CD14-positive monocyte (primary cell): ENCODE data around the gene MMP15. TPM values are rescaled to one million over a fixed set of nuclear protein-coding genes. Genes with fewer than 3 reads are reported as not detected.

ENCODE experiments used
- DNase-seq, 3 donors: peaks; one replicate each; pipeline ENCODE4 v3.0.0-alpha.2; 2011 to 2022
- H2AFZ ChIP-seq: 2 replicates; pipeline ENCODE4 v1.6.0; 2012; ENCODE audit warnings: mild to moderate bottlenecking, low read depth, low read length, inconsistent platforms; ENCODE audit not compliant: insufficient read depth, poor library complexity, severe bottlenecking
- H3K27ac ChIP-seq, 2 donors: 1 replicate in 1 of 2; 2 replicates in 1 of 2; pipeline ENCODE4 v1.5.1; 2012 to 2013; ENCODE audit warnings: low read length in 2 of 2, control low read depth in 1 of 2, inconsistent platforms in 1 of 2, low read depth in 1 of 2, mild to moderate bottlenecking in 1 of 2
- H3K27me3 ChIP-seq, 2 donors: one replicate each; pipeline versions ENCODE4 v1.6.0 to v1.6.1; 2011 to 2013; ENCODE audit warnings: low read length in 2 of 2; ENCODE audit not compliant: control insufficient read depth in 2 of 2, insufficient read depth in 2 of 2
- H3K36me3 ChIP-seq, 2 donors: replicated peaks in 1 of 2; 1 replicate in 1 of 2; 2 replicates in 1 of 2; pipeline versions ENCODE4 v1.5.1 to v1.6.1; 2012 to 2013; ENCODE audit warnings: low read length in 2 of 2, control low read depth in 1 of 2, inconsistent platforms in 1 of 2, mild to moderate bottlenecking in 1 of 2; ENCODE audit not compliant: insufficient read depth in 2 of 2, control insufficient read depth in 1 of 2
- H3K4me1 ChIP-seq, 2 donors: 1 replicate in 1 of 2; 2 replicates in 1 of 2; pipeline versions ENCODE4 v1.5.1 to v1.6.1; 2012 to 2013; ENCODE audit warnings: low read length in 2 of 2, control low read depth in 1 of 2, inconsistent platforms in 1 of 2, mild to moderate bottlenecking in 1 of 2, moderate library complexity in 1 of 2; ENCODE audit not compliant: insufficient read depth in 2 of 2, control insufficient read depth in 1 of 2
- H3K4me2 ChIP-seq: replicated peaks from 2 replicates; pipeline ENCODE3; 2012; ENCODE audit warnings: low read length, moderate library complexity, mild to moderate bottlenecking; ENCODE audit not compliant: poor library complexity, severe bottlenecking; ENCODE audit errors: extremely low read depth
- H3K4me3 ChIP-seq, 3 experiments: fragments of 200-600 bp in 1 of 3; sonication (generic) in 1 of 3; replicated peaks in 1 of 3; 1 replicate in 2 of 3; 2 replicates in 1 of 3; pipeline ENCODE4 v1.5.1; 2011 to 2013; ENCODE audit warnings: low read length in 3 of 3, mild to moderate bottlenecking in 3 of 3, control low read depth in 2 of 3, low read depth in 2 of 3, inconsistent platforms in 1 of 3, moderate library complexity in 1 of 3
- H3K79me2 ChIP-seq: 2 replicates; pipeline ENCODE4 v1.6.0; 2012; ENCODE audit warnings: mild to moderate bottlenecking, control low read depth, inconsistent platforms, low read length, moderate library complexity; ENCODE audit not compliant: insufficient read depth
- H3K9ac ChIP-seq: 2 replicates; pipeline ENCODE4 v1.6.0; 2017; ENCODE audit warnings: low read length, mild to moderate bottlenecking; ENCODE audit not compliant: insufficient read depth, poor library complexity, severe bottlenecking
- H3K9me3 ChIP-seq, 2 donors: replicated peaks in 1 of 2; 1 replicate in 1 of 2; 2 replicates in 1 of 2; pipeline versions ENCODE4 v1.5.1 to v1.6.1; 2012 to 2013; ENCODE audit warnings: low read length in 2 of 2, control low read depth in 1 of 2; ENCODE audit not compliant: control insufficient read depth in 1 of 2, insufficient read depth in 1 of 2
- H4K20me1 ChIP-seq: 2 replicates; pipeline ENCODE4 v1.6.0; 2012; ENCODE audit warnings: mild to moderate bottlenecking, low read length, control low read depth, moderate library complexity; ENCODE audit not compliant: insufficient read depth
- H3K27ac Mint-ChIP-seq, 7 donors: one replicate each; pipeline ENCODE4 v1.8.0; 2020; ENCODE audit warnings: mild to moderate bottlenecking in 7 of 7, mixed read lengths in 7 of 7, moderate library complexity in 6 of 7, inconsistent platforms in 2 of 7
- H3K27me3 Mint-ChIP-seq, 3 donors: one replicate each; pipeline ENCODE4 v1.8.0; 2021 to 2022; ENCODE audit warnings: low read depth in 3 of 3, mild to moderate bottlenecking in 3 of 3, mixed read lengths in 3 of 3, moderate library complexity in 3 of 3, inconsistent platforms in 1 of 3
- H3K36me3 Mint-ChIP-seq, 2 donors: one replicate each; pipeline ENCODE4 v1.8.0; 2020; ENCODE audit warnings: mixed read lengths in 2 of 2, inconsistent platforms in 1 of 2, mild to moderate bottlenecking in 1 of 2
- H3K4me1 Mint-ChIP-seq: one replicate; pipeline ENCODE4 v1.8.0; 2020; ENCODE audit warnings: mild to moderate bottlenecking, mixed read lengths
- H3K4me3 Mint-ChIP-seq, 2 donors: one replicate each; pipeline ENCODE4 v1.8.0; 2020; ENCODE audit warnings: mild to moderate bottlenecking in 2 of 2, mixed read lengths in 2 of 2, moderate library complexity in 1 of 2
- H3K9me3 Mint-ChIP-seq, 7 donors: one replicate each; pipeline ENCODE4 v1.8.0; 2020 to 2022; ENCODE audit warnings: mixed read lengths in 7 of 7, mild to moderate bottlenecking in 6 of 7, moderate library complexity in 6 of 7, inconsistent platforms in 2 of 7
- CTCF ChIP-seq: fragments of 200-600 bp; IDR thresholded peaks from one replicate; pipeline ENCODE4 v1.8.0; 2022; ENCODE audit warnings: antibody characterized with exemption, mild to moderate bottlenecking
- WGBS: methylation state at CpG from one replicate; pipeline ENCODE4 v1.1.5; 2013; ENCODE audit warnings: missing lambda C conversion rate; ENCODE audit not compliant: insufficient coverage; 5-methylcytosine and 5-hydroxymethylcytosine counted together
- intact Hi-C, 2 donors: fragments of 100-400 bp; cut with micrococcal nuclease; formaldehyde crosslinking; loops; one replicate each; pipeline versions ENCODE4 v1.15.0 to v1.15.1; 2023
- polyA plus RNA-seq, 3 donors: library from polyadenylated mRNA; depleted of rRNA in 1 of 3; unstranded in 2 of 3; stranded (reverse) in 1 of 3; fragments of 300-500 nt in 2 of 3; fragments of >200 nt in 1 of 3; fragmentation: Illumina TruSeq in 2 of 3; gene quantifications; 1 replicate in 2 of 3; 2 replicates in 1 of 3; pipeline ENCODE4 v1.2.3, GENCODE V29; 2012 to 2021

The MMP15 gene
- polyA plus RNA-seq, 3 donors: not detected

- intact Hi-C loops: no loop called here
- WGBS: 96% methylated on average over 20 of the region's 22 CpGs
- DNase-seq: no peak
- H3K4me1 Mint-ChIP-seq: no peaks in the 10 kb centered on the region
- H3K4me2 ChIP-seq: no peak overlapping the region
- H3K9me3 ChIP-seq: no peaks in the 10 kb centered on the region
- no peak overlapping the region for H3K4me3 ChIP-seq
- H3K36me3 ChIP-seq: no peaks in the 10 kb centered on the region
- H4K20me1 ChIP-seq: no peaks in the 10 kb centered on the region
- H3K36me3 Mint-ChIP-seq: no peaks in the 10 kb centered on the region
- no peak overlapping the region for H2AFZ ChIP-seq
- no peak for TF ChIP-seq CTCF
- H3K4me1 ChIP-seq: no peaks in the 10 kb centered on the region
- H3K4me3 Mint-ChIP-seq: no peak overlapping the region
- H3K27ac Mint-ChIP-seq: no peak overlapping the region
- no peaks in the 10 kb centered on the region for H3K27me3 Mint-ChIP-seq
- no peaks in the 10 kb centered on the region for H3K79me2 ChIP-seq
- H3K9ac ChIP-seq: no peak overlapping the region
- H3K9me3 Mint-ChIP-seq: peaks cover 0 to under 1% (median 0%) of the 10 kb centered on the region in 7 donors
- H3K27me3 ChIP-seq: no peaks in the 10 kb centered on the region
- no peak overlapping the region for H3K27ac ChIP-seq
Measured at GRCh38 chr16:58042001-58042885, 16.7 kb downstream of the MMP15 start.

- Histone ChIP-seq H3K4me1 (no peaks in the 10 kb centered on the region), H3K4me2 (no peak overlapping the region), H2AFZ (no peak overlapping the region), H3K79me2 (no peaks in the 10 kb centered on the region), H3K36me3 (no peaks in the 10 kb centered on the region), H3K9ac (no peak overlapping the region), H3K27me3 (no peaks in the 10 kb centered on the region), H3K4me3 (no peak overlapping the region), H4K20me1 (no peaks in the 10 kb centered on the region), H3K27ac (no peak overlapping the region), H3K9me3 (no peaks in the 10 kb centered on the region)
- intact Hi-C loops: no loop called here
- Mint-ChIP-seq H3K4me3 (no peak overlapping the region), H3K36me3 (no peaks in the 10 kb centered on the region), H3K9me3 (no peaks in the 10 kb centered on the region), H3K27ac (no peak overlapping the region), H3K27me3 (no peaks in the 10 kb centered on the region), H3K4me1 (no peaks in the 10 kb centered on the region)
- WGBS: 96% methylated on average over 9 of the region's 16 CpGs
- DNase-seq: no peak
- no peak for TF ChIP-seq CTCF
Measured at GRCh38 chr16:58042886-58043515, 17.4 kb downstream of the MMP15 start.
